A549 treated with ZK216348 at 1 μM for 4 hours (cell line): ENCODE results near the gene COL18A1. TPM values are rescaled to one million over a fixed set of nuclear protein-coding genes. Genes with fewer than 3 reads are reported as not detected.

Experiments used
- total RNA-seq: library from RNA; stranded (reverse); fragments of 200-300 nt; extraction: Qiagen RNA extraction; gene quantifications from 5 replicates; pipeline ENCODE4 v1.2.3, GENCODE V29; 2022; ENCODE audit warnings: low read depth

COL18A1 gene
- total RNA-seq, result 91.7 to 180 TPM (median 149 TPM) in 5 replicates

GRCh38 chr21:45404730-45405270 lies at the start of gene COL18A1:
COL18A1 (plus strand) TSS chr21:45405165; CDS start chr21:45405231, 66 bp downstream.

GRCh38 chr21:45542242-45542666 lies 137.3 kb downstream of the COL18A1 start, which contains the start of gene SLC19A1:
SLC19A1 (minus strand) TSS chr21:45542440; CDS start chr21:45537959, 4,481 bp downstream.

Other genes starting within 250 kb of the COL18A1 start
- 13.3 to 25.2 TPM (median 22.0 TPM) in 5 replicates for gene POFUT2, start 117.3 kb upstream of the COL18A1 start, total RNA-seq
- 11.2 to 21.8 TPM (median 20.5 TPM) in 5 replicates for gene SLC19A1, start 137.3 kb downstream of the COL18A1 start, total RNA-seq
- 0.89 to 2.4 TPM (median 1.8 TPM) in 5 replicates for gene PCBP3, start 238.6 kb downstream of the COL18A1 start, total RNA-seq